HCT116 (cell line): ENCODE measurements around the gene TELO2. TPM values are rescaled to one million over a fixed set of nuclear protein-coding genes. Genes with fewer than 3 reads are reported as not detected.

Experiments used
- ATAC-seq: fragments of 200-7000 bp; cut with Tn5 transposase; 2 replicates; pipeline ENCODE4 v1.9.1; 2020; ENCODE audit warnings: mild to moderate bottlenecking, moderate library complexity
- BruUV-seq: library from RNA; stranded (reverse); fragments of 400-500 nt; replicated peaks from 2 replicates; lab custom pipeline; 2021; lab: Mats Ljungman, UMichigan
- CTCF ChIA-PET: fragments of 300-600 bp; sonication (Branson Sonifier 250); formaldehyde crosslinking; loops from one replicate; lab custom pipeline; 2021; ENCODE audit warnings: antibody characterized with exemption; lab: Charles Lee
- POLR2A ChIA-PET: fragments of 300-600, 350-600 bp; sonication (Branson Sonifier 250); formaldehyde crosslinking; loops from one replicate; lab custom pipeline; 2021; ENCODE audit warnings: antibody characterized with exemption; lab: Charles Lee
- RAD21 ChIA-PET, 2 experiments: fragments of 300-600 bp; sonication (Branson Sonifier 250); formaldehyde crosslinking; loops; one replicate each; lab custom pipeline; 2023; ENCODE audit warnings: low total read pairs in 2 of 2; ENCODE audit not compliant: uncharacterized antibody in 2 of 2, unreplicated experiment in 2 of 2, low non-redundant PET in 1 of 2; lab: Charles Lee
- DNase-seq: peaks from one replicate; pipeline ENCODE4 v3.0.0-alpha.2; 2010; ENCODE audit warnings: low read depth, low spot score
- H2AFZ ChIP-seq: fragments of 200-600 bp; shearing (Covaris generic), sonication (generic); 2 replicates; pipeline ENCODE4 v1.6.1; 2017; ENCODE audit warnings: low read depth, mixed run types, mixed read lengths, antibody characterized with exemption, low read length; ENCODE audit not compliant: poor library complexity, severe bottlenecking
- H3K27ac ChIP-seq: 2 replicates; pipeline ENCODE4 v1.5.1; 2012; ENCODE audit warnings: low read depth, low read length
- H3K27me3 ChIP-seq: fragments of 200-600 bp; sonication (generic); 2 replicates; pipeline ENCODE4 v1.6.1; 2016; ENCODE audit warnings: mixed run types, low read length, mixed read lengths; ENCODE audit not compliant: insufficient read depth
- H3K36me3 ChIP-seq, 2 experiments: fragments of 200-500 bp in 1 of 2; fragments of 200-600 bp in 1 of 2; sonication (Bioruptor generic) in 1 of 2; sonication (generic) in 1 of 2; 2 replicates each; pipeline versions ENCODE4 v1.5.1 to v1.6.1; 2014 to 2016; ENCODE audit warnings: low read length in 2 of 2, inconsistent platforms in 1 of 2, mixed read lengths in 1 of 2, mixed run types in 1 of 2; ENCODE audit not compliant: insufficient read depth in 2 of 2, control insufficient read depth in 1 of 2
- H3K4me1 ChIP-seq, 2 experiments: fragments of 200-600 bp in 1 of 2; sonication (generic) in 1 of 2; 2 replicates each; pipeline versions ENCODE4 v1.5.1 to v1.6.1; 2012 to 2017; ENCODE audit warnings: low read length in 2 of 2, inconsistent platforms in 1 of 2, mild to moderate bottlenecking in 1 of 2, mixed read lengths in 1 of 2, mixed run types in 1 of 2, moderate library complexity in 1 of 2; ENCODE audit not compliant: insufficient read depth in 2 of 2, control insufficient read depth in 1 of 2
- H3K4me2 ChIP-seq: fragments of 200-600 bp; sonication (generic); 2 replicates; pipeline ENCODE4 v1.6.1; 2017; ENCODE audit warnings: mixed run types, low read length, mixed read lengths
- H3K4me3 ChIP-seq, 2 experiments: fragments of 200-600 bp in 1 of 2; sonication (generic) in 1 of 2; replicated peaks in 1 of 2; 2 replicates each; pipeline ENCODE4 v1.5.1; 2011 to 2016; ENCODE audit warnings: low read length in 2 of 2, control low read depth in 1 of 2, low read depth in 1 of 2, mild to moderate bottlenecking in 1 of 2, mixed read lengths in 1 of 2, mixed run types in 1 of 2
- H3K79me2 ChIP-seq: fragments of 200-600 bp; sonication (generic); 2 replicates; pipeline ENCODE4 v1.6.1; 2017; ENCODE audit warnings: mild to moderate bottlenecking, mixed run types, low read length, moderate library complexity, mixed read lengths; ENCODE audit not compliant: insufficient read depth
- H3K9ac ChIP-seq: fragments of 200-600 bp; sonication (generic); 2 replicates; pipeline ENCODE4 v1.6.1; 2016; ENCODE audit warnings: low read length, mixed read lengths
- H3K9me2 ChIP-seq: fragments of 200-600 bp; sonication (generic), shearing (Covaris generic); 2 replicates; pipeline ENCODE4 v1.6.1; 2017; ENCODE audit warnings: mixed run types, mild to moderate bottlenecking, moderate library complexity; ENCODE audit not compliant: insufficient read depth
- H3K9me3 ChIP-seq, 2 experiments: fragments of 200-500 bp in 1 of 2; fragments of 200-600 bp in 1 of 2; sonication (Bioruptor generic) in 1 of 2; sonication (generic) in 1 of 2; 2 replicates each; pipeline ENCODE4 v1.6.1; 2014 to 2017; ENCODE audit warnings: low read length in 2 of 2, mixed read lengths in 2 of 2, inconsistent platforms in 1 of 2, low read depth in 1 of 2, mild to moderate bottlenecking in 1 of 2, mixed run types in 1 of 2, moderate library complexity in 1 of 2; ENCODE audit not compliant: control insufficient read depth in 1 of 2, insufficient read depth in 1 of 2
- H4K20me1 ChIP-seq: fragments of 200-600 bp; sonication (generic), shearing (Covaris generic); 2 replicates; pipeline ENCODE4 v1.6.1; 2017; ENCODE audit warnings: mixed run types, mild to moderate bottlenecking, moderate library complexity; ENCODE audit not compliant: insufficient read depth
- CEBPB ChIP-seq: IDR thresholded peaks from 2 replicates; pipeline ENCODE4 v1.6.1; 2012; ENCODE audit warnings: low read depth
- EGR1 ChIP-seq: IDR thresholded peaks from 2 replicates; pipeline ENCODE4 v1.6.1; 2012; ENCODE audit warnings: low read depth
- ELF1 ChIP-seq: IDR thresholded peaks from 2 replicates; pipeline ENCODE4 v1.6.1; 2012; ENCODE audit warnings: low read depth, borderline replicate concordance
- EZH2 ChIP-seq: fragments of 200-600 bp; sonication (generic); IDR thresholded peaks from 2 replicates; pipeline ENCODE4 v1.6.1; 2017; ENCODE audit warnings: antibody characterized with exemption, mixed run types
- FOSL1 ChIP-seq: IDR thresholded peaks from 2 replicates; pipeline ENCODE4 v1.6.1; 2012; ENCODE audit warnings: low read depth
- JUND ChIP-seq: IDR thresholded peaks from 2 replicates; pipeline ENCODE4 v1.6.1; 2012
- POLR2AphosphoS5 ChIP-seq: IDR thresholded peaks from 2 replicates; pipeline ENCODE4 v1.6.1; 2011; ENCODE audit warnings: mild to moderate bottlenecking, low read depth, low read length, moderate library complexity
- RAD21 ChIP-seq: IDR thresholded peaks from 2 replicates; pipeline ENCODE4 v1.6.1; 2012; ENCODE audit warnings: low read depth, mild to moderate bottlenecking
- YY1 ChIP-seq: IDR thresholded peaks from 2 replicates; pipeline ENCODE4 v1.6.1; 2011; ENCODE audit warnings: low read length, low read depth, moderate library complexity, mild to moderate bottlenecking; ENCODE audit not compliant: insufficient replicate concordance; ENCODE audit errors: extremely low read depth
- ZNF274 ChIP-seq: fragments of 200-500 bp; sonication (Bioruptor generic); IDR thresholded peaks from 2 replicates; pipeline ENCODE4 v1.6.1; 2014; ENCODE audit warnings: mild to moderate bottlenecking, low read depth, low read length, inconsistent platforms
- intact Hi-C: fragments of 100-400 bp; cut with micrococcal nuclease; formaldehyde crosslinking; loops from 2 replicates; pipeline ENCODE4 v1.10.0; 2022
- total RNA-seq: library from RNA; stranded (reverse); gene quantifications from one replicate; pipeline ENCODE4 v1.2.1, GENCODE V29; 2021; ENCODE audit not compliant: unreplicated experiment
- TF ChIP-seq, protein P1 (sequence below), 3 experiments: fragments of 200-600 bp in 1 of 3; sonication (generic) in 1 of 3; IDR thresholded peaks in 2 of 3; conservative IDR thresholded peaks in 1 of 3; 2 replicates each; pipeline ENCODE4 v1.5.1; 2012 to 2017; ENCODE audit warnings: low read depth in 2 of 3, low read length in 2 of 3, antibody characterized with exemption in 1 of 3, borderline replicate concordance in 1 of 3, control low read depth in 1 of 3, mild to moderate bottlenecking in 1 of 3, mixed read lengths in 1 of 3, mixed run types in 1 of 3, moderate library complexity in 1 of 3; ENCODE audit not compliant: insufficient read depth in 1 of 3
- TF ChIP-seq, protein P2 (sequence below): IDR thresholded peaks from 2 replicates; pipeline ENCODE4 v1.6.1; 2011; ENCODE audit warnings: mild to moderate bottlenecking, low read length, moderate library complexity; ENCODE audit not compliant: insufficient replicate concordance; ENCODE audit errors: extremely low read depth
- TF ChIP-seq, protein P3 (sequence below): IDR thresholded peaks from 2 replicates; pipeline ENCODE4 v1.6.1; 2012

The TELO2 gene
- total RNA-seq, 1 experiment from 2014 or later: 74.3 TPM

DNA sequence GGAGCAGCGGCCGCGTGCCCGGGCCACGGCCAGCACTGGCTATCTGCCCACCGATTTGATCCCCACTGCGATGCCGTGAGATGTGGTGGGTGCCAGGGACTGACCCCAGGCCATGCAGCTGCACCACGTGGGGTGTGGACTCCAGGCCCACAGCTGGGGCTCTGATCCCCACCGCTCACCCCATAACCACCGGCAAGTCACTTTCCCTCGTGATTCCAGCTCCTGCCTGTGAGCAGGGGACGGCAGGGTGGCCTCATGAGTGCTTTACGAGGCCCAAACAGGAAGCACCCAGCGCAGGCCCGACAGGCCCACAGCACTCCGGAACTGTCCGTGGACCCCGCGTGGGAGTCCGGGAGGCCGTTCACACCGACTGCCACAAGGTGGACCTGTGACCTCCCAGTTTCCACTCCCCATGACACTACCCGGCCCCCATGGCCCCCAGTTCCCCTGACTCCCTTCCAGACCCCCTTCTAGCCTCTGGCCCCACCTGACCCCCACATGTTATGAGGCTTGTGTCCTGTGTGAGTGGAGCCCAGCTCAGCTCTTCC, 5.0 kb upstream of the TELO2 start:
- Histone ChIP-seq H3K79me2 (no peaks in the 10 kb centered on the region), H3K27ac (no peak overlapping the region), H2AFZ (no peak overlapping the region), H3K9me3 (no peaks in the 10 kb centered on the region), H3K4me3 (no peak overlapping the region), H3K4me2 (no peak overlapping the region), H3K9ac (no peak overlapping the region), H3K36me3 (no peaks in the 10 kb centered on the region), H3K9me2 (no peaks in the 10 kb centered on the region), H3K27me3 (no peaks in the 10 kb centered on the region), H4K20me1 (no peaks in the 10 kb centered on the region), H3K4me1 (peaks cover 6 to 9% of the 10 kb centered on the region in 2 experiments)
- no peak for DNase-seq
- CTCF ChIA-PET: no interaction called here
- no peak for TF ChIP-seq EGR1
- intact Hi-C loops: no loop called here
- RAD21 ChIA-PET: no interaction called here
- POLR2A ChIA-PET: no interaction called here
- ATAC-seq: no peak
- BruUV-seq: no TSS peak

DNA sequence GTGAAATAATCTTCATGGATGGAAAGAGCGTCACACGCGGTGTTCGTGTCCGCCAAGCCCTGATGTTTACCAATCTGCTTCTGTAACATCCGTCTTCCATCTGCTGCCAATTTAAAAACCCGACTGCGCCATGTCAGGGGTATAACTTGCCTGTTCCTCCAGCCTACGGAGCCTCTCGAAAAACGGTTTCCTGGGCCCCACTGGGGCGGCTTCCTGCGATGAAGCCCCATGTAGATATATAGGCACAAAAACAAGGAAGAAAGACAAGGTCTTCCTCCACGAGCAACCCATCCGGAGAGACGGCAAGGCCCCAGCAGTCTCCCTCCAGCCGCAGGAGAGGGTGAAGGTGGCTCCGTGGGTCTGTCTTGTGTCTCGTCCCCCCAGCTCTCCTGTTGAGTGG, 4.5 kb upstream of the TELO2 start, which contains the start of gene PTX4:
PTX4 (minus strand) TSS at position 326 of the 400 bp plus-strand sequence; CDS start at position 291, 35 bp downstream.
- Histone ChIP-seq H3K9me2 (no peaks in the 10 kb centered on the region), H4K20me1 (no peaks in the 10 kb centered on the region), H3K9me3 (no peaks in the 10 kb centered on the region), H3K4me2 (no peak within 1 kb of the TSS), H3K4me1 (peaks cover 6 to 9% of the 10 kb centered on the region in 2 experiments), H3K4me3 (no peak within 1 kb of the TSS), H3K79me2 (peaks cover 4% of the 10 kb centered on the region), H3K36me3 (no peaks in the 10 kb centered on the region), H2AFZ (no peak within 1 kb of the TSS), H3K27me3 (no peaks in the 10 kb centered on the region), H3K27ac (no peak within 1 kb of the TSS), H3K9ac (no peak within 1 kb of the TSS)
- intact Hi-C loops: no loop called here
- ChIA-PET CTCF (no interaction called here), RAD21 (no interaction called here), POLR2A (no interaction called here)
- no TSS peak for BruUV-seq
- ATAC-seq: no peak
- no peak for DNase-seq
- TF ChIP-seq ELF1 (no peak), ZNF274 (no peak), YY1 (no peak), JUND (no peak), EZH2 (no peak), FOSL1 (no peak), CEBPB (no peak), POLR2AphosphoS5 (no peak), RAD21 (no peak)
- TF ChIP-seq, protein P1, sequence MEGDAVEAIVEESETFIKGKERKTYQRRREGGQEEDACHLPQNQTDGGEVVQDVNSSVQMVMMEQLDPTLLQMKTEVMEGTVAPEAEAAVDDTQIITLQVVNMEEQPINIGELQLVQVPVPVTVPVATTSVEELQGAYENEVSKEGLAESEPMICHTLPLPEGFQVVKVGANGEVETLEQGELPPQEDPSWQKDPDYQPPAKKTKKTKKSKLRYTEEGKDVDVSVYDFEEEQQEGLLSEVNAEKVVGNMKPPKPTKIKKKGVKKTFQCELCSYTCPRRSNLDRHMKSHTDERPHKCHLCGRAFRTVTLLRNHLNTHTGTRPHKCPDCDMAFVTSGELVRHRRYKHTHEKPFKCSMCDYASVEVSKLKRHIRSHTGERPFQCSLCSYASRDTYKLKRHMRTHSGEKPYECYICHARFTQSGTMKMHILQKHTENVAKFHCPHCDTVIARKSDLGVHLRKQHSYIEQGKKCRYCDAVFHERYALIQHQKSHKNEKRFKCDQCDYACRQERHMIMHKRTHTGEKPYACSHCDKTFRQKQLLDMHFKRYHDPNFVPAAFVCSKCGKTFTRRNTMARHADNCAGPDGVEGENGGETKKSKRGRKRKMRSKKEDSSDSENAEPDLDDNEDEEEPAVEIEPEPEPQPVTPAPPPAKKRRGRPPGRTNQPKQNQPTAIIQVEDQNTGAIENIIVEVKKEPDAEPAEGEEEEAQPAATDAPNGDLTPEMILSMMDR (IDR thresholded peaks at IDR 0.05 in 2 of 3, conservative IDR thresholded peaks at IDR 0.05 in 1 of 3; ENCODE audit: borderline replicate concordance in 1 of 3, insufficient read depth in 1 of 3, low read depth in 2 of 3, low read length in 2 of 3): no peak
- TF ChIP-seq, protein P2, sequence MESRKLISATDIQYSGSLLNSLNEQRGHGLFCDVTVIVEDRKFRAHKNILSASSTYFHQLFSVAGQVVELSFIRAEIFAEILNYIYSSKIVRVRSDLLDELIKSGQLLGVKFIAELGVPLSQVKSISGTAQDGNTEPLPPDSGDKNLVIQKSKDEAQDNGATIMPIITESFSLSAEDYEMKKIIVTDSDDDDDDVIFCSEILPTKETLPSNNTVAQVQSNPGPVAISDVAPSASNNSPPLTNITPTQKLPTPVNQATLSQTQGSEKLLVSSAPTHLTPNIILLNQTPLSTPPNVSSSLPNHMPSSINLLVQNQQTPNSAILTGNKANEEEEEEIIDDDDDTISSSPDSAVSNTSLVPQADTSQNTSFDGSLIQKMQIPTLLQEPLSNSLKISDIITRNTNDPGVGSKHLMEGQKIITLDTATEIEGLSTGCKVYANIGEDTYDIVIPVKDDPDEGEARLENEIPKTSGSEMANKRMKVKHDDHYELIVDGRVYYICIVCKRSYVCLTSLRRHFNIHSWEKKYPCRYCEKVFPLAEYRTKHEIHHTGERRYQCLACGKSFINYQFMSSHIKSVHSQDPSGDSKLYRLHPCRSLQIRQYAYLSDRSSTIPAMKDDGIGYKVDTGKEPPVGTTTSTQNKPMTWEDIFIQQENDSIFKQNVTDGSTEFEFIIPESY: no peak
- TF ChIP-seq, protein P3, sequence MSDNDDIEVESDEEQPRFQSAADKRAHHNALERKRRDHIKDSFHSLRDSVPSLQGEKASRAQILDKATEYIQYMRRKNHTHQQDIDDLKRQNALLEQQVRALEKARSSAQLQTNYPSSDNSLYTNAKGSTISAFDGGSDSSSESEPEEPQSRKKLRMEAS: no peak
